Measurements from ENCODE around the gene RABGAP1L. TPM values are rescaled to one million over a fixed set of nuclear protein-coding genes. Genes with fewer than 3 reads are reported as not detected.
A peak's percentile ranks its signal among the peaks of the same experiment; 100 is the strongest.
"Not testable (repeated sequence)": the region's sequence is repeated elsewhere in the genome, so short reads cannot be mapped to it uniquely, and the experiment has no call there.

Gene RABGAP1L
- total RNA-seq, 1 experiment from 2014 or later = 20.2 TPM

DNA sequence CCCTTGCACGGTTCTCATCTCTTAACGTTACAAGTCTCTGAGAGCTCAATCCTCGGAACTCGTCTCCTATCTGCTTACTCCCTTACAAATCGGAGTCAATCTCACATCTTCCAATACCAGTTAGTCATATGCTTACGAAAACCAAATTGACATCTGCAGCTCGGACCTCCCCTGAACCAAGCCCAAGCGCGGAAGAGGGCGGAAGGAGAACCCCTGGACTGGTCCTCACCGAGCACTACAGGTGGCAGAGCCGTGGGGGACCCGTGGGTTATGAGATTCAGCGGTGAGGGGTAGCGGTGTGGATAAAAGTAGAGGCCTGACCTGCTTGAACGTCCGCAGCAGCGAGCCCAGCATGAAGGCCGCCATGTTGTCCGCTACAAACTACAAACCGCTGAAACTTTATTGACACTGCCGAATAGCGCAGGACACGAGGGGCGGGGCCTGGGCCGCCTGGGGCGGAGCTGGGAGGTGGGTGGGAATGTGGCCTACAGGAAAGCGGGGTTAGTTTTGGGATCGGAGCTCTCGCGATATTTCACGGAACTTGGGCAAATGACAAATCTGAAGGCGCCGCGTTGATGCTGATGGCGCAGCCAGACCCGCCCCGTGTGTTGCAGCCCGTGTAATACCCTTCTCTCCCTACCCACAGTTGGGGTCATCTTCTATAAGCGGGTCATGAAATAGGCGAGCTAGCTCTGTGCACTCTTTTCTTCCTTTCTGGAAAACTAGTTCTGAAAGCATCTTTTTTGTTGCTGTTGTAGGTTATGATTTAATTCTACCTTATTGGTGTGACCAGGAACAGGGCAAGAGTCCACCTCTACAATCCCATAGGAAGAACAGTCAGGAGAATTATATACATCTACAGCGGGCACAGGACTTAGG is 864.0 kb downstream of the RABGAP1L start, which contains the start of gene MRPS14:
MRPS14 (minus strand) TSS at position 383 of the 879 bp plus-strand sequence; CDS start at position 366, 17 bp downstream.
- peak; percentile 98 for DNase-seq (ENCODE audit: low spot score)

DNA sequence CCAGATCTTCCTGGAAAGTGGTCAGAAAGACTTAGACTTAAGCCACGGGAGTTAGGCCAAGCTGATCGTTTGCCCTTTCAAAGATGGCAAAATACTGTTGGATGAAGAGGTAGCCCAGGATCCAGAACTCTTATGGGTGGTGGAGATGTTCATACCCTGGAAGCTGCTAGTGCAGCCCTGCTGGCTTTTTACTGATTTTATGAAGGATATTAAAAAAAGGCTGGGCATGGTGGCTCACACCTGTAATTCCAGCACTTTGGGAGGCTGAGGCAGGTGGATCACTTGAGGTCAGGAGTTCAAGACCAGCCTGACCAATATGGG is 864.6 kb downstream of the RABGAP1L start:
- not testable (repeated sequence) for DNase-seq (ENCODE audit: low spot score)

DNA sequence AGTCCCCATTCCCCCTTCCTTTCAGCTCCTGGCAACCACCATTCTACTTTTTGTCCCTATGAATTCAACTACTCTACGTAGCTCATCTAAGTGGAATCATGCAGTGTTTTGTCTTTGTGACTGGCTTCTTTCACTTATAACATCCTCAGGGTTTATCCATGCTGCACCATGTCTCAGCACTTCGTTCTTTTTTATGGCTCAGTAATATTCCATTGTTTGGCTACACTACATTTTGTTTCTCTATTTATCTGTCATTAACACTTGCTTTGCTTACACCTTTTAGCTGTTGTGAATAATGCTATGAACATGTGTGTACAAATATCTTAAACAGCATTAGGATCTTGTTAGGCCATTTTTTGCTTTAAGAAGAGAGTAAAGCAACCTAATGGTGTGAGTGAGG is 865.5 kb downstream of the RABGAP1L start:
- DNase-seq (ENCODE audit: low spot score) = no peak

DNA sequence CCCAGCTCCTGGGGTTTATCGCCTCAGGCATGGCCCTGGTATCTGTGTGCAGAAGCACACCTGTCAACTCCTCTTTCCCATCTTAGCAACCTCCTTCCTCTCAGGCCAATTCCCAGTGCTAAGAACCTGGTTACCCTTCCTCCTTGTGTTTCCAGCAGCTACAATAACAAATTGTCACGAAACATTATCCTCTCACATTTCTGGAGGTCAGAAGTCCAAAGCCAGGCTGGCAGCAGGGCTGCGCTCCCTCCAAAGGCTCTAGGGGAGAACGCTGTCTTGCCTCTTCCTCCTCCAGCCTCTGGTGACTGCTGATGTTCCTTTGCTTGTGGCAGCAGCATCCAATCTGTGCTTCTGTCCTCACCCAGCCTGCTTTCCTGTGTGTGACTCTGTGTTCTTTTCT is 874.6 kb downstream of the RABGAP1L start:
- no peak for DNase-seq (ENCODE audit: low spot score)

DNA sequence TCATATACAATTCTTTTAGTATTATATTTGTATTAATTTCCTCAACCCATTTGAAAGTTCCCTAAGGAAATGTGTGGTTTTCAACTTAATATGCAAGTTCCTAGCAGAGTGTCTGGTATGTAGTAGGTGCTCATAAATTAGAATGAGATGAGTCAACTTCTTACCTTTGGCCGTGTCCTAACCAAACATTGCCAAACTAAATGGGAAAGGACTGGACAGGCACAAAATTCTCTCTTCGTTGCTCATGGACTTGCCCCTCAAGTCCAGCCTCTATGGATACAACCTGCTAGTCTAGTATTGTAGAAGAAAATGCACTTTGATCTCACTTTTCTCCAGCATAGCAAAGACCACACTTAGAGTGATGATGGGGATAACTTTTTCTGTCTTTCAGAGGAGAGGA is 875.5 kb downstream of the RABGAP1L start:
- no peak for DNase-seq (ENCODE audit: low spot score)

DNA sequence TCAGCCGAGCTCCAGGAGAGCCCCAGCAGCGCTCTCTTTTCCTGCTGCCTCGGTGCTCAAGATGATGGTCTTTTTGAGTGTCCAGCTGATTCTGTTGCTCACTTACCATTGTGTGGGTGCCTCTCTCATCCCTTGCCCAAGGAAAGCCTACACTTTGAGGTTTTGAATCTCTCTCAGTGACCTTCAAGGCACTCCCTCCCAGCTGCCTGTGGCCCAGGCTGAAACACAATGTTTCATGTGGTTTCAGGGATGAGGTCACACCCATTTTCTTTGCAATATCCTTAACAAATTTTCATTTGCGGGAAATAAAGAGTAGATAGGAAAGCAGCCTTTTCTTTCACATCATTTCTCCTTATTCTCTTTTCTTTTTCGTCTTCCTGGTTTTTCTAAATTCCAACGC is 876.5 kb downstream of the RABGAP1L start:
- no peak for DNase-seq (ENCODE audit: low spot score)

DNA sequence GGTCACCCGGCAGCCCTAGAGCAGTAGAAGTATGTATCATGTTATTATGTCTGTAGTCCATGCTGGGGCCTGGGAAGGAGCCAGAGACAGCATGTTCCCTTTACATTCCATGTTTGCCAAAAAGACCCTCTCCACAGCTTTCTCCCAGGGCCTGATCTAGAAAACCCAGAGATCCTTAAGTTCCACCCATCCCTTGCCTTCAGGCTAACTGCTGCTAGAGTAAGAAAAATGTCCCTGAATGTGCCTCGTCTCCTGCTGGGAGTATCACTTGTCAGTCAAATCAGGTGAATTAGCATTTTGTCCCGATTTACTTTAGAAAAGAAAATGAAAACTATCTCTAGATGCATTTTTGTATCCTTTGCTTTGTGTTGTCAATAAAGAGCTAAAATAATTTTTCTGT is 877.2 kb downstream of the RABGAP1L start:
- DNase-seq (ENCODE audit: low spot score) = no peak

DNA sequence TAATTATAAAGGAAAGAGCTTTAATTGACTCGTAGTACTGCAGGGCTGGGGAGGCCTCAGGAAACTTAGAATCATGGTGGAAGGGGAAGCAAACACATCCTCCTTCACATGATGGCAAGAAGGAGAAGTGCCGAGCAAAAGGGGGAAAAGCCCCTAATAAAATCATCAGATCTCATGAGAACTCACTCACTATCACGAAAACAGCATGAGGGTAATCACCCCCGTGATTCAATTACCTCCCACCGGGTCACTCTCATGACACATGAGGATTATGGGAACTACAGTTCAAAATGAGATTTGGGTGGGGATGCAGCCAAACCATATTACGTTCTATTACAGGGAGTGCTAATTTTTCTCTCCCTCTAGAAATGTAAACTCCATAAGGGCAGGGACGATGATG is 878.1 kb downstream of the RABGAP1L start:
- DNase-seq (ENCODE audit: low spot score) = no peak

DNA sequence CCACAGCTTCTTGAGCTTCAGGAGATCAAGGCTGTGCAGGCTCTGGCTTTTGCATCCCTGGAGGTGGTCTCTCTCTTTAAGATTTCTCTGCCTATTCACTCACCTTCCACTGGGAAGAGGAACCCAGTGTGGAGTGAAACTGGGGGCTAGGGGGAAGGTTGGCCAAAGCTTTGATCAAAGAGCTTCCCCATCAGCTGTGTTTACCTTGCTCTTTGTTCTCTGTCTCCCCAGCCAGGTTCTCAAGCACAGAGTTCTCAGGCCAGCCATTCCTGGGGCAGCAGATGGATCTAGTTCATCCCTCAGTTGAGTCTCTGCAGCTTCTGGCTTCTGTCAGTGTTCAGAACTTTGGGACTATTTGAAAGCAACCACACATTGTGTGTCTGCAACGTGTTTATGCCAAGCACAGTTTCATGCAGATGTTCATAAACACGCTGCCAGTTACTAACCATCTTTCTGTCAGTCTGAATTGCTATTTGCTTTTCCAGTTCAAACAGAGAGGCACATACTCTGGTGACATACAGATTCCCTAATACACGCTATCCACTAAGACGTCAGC is 881.1 kb downstream of the RABGAP1L start:
- no peak for DNase-seq (ENCODE audit: low spot score)

DNA sequence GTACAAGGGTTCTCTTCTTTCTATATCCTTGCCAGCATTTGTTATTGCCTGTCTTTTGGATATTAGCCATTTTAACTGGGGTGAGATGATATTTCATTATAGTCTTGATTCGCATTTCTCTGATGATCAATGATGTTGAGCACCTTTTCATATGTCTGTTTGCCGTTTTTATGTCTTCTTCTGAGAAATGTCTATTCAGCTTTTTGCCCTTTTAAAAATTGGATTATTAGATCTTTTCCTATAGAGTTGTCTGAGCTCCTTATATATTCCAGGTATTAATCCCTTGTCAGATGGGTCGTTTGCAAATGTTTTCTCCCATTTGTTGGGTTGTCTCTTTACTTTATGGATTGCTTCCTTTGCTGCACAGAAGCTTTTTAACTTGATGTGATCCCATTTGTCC is 883.3 kb downstream of the RABGAP1L start:
- no peak for DNase-seq (ENCODE audit: low spot score)

DNA sequence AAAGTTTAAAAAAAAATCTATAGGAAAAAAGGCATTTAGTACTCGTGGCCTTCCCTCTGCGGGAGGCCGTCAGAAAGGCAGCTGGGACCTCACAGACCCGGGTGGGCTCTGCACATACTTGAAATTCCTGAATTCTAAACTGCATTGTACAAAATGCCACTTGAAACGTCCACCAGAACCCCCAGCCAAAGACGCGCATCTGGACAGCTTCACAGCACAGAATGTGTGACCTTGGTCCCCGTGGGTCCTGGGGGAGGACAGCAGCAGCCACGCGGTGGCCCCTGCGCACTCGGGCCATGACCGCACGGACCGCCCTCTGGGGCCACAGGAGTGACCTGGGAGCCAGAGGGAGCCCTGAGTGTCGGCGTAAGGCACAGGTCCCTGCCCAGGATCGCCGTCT is 884.5 kb downstream of the RABGAP1L start:
- DNase-seq (ENCODE audit: low spot score) = no peak

DNA sequence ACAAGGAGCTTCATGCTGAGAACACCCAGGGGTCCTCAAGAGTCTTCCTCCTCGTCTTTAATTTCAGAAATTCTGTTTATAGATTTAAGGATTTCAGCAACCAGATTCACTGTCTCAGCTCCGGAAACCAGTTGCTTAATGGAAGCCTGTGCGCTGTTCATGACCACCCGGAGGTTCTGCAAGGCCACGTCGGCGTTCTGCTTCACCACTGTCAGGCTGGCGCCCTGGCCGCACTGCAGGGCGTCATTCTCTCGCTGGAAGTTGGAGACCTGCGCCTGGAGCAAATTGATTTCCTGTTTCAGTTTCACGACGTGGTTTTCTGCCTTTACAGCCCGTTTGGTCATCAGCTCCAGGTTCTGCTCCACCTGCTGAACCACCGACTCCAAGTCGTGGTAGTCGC is 885.3 kb downstream of the RABGAP1L start:
- not testable (repeated sequence) for DNase-seq (ENCODE audit: low spot score)

Small RNA genes lying within 50 kb of the gene (small RNA-seq; reads per million reads assigned to genes)
- gene BANF1P4 (not detected), gene RF00019 (not detected), gene RNU6-307P (not detected)

Other genes starting within 250 kb of the RABGAP1L start
- gene SERPINC1, start 242.2 kb upstream of the RABGAP1L start, total RNA-seq (2014; rRNA removed; shearing (Covaris generic)) = not detected in 2 replicates
- gene RC3H1, start 137.2 kb upstream of the RABGAP1L start, total RNA-seq (2014; rRNA removed; shearing (Covaris generic)) = 9.3 and 9.6 TPM in 2 replicates